NCI-H187 (cell line): ENCODE data around the gene RNF31.

Experiments
- DNase-seq, 2 experiments: peaks; one replicate each; lab custom pipeline; 2025; lab: John Stamatoyannopoulos, UW

RNF31 gene

DNA sequence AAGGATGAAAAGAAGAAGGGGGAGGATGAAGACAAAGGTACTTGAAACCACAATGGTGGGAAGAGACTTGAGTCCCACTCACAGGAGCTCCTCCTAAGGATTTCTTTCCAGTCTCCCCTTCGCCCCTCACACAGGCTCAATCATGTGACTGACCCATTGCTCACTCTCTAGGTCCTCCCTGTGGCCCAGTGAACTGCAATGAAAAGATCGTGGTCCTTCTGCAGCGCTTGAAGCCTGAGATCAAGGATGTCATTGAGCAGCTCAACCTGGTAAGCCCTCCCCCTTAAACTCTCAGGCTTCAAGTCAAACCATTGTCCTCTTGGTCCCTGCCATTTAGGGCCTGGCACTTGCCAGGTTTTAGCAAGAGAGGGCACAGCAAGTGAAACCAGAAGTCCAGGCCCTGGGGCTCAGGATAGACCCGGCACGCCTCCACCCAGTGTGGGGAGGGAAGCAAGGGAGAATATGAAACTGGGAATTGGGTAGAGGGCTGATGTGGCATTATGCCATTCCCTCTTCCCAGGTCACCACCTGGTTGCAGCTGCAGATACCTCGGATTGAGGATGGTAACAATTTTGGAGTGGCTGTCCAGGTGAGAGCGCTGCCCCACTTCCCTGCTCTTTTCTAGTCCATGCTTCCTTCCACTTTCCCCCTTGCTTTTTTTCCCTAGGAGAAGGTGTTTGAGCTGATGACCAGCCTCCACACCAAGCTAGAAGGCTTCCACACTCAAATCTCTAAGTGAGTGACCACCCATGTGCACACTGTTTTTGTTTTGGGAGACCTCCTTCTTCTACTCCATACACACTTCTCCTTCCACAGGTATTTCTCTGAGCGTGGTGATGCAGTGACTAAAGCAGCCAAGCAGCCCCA lies 9.5 kb upstream of the RNF31 start:
- DNase-seq = no peak

DNA sequence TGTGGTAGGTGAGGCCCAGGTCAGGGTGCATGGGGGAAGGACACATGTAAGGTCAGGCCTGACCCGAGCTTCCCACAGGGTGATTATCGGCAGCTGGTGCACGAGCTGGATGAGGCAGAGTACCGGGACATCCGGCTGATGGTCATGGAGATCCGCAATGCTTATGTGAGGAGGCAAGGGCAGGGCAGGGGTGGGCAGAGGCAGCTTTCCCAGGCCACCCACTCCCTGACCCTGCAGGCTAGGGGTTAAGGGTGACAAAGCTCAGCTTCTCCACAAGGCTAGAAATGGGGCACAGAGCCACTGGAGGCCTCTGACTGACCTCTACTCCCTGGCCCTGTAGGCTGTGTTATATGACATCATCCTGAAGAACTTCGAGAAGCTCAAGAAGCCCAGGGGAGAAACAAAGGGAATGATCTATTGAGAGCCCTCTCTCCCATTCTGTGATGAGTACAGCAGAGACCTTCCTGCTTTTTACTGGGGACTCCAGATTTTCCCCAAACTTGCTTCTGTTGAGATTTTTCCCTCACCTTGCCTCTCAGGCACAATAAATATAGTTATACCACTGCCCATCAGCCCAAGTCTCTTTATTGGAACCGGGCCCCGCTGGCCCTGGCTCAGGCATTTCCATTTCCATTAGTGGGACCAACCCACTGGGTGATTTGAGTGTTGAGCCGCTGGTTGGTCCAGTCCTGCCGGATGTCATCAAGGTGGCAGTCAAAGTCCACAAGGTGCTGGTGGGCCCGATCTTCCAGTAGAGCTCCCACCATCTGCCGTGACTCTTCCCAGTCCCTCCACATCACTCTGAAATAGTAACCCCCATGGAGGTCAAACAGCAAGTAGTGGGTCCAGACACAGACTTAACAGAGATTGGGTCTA lies 8.7 kb upstream of the RNF31 start:
- DNase-seq = no peak

DNA sequence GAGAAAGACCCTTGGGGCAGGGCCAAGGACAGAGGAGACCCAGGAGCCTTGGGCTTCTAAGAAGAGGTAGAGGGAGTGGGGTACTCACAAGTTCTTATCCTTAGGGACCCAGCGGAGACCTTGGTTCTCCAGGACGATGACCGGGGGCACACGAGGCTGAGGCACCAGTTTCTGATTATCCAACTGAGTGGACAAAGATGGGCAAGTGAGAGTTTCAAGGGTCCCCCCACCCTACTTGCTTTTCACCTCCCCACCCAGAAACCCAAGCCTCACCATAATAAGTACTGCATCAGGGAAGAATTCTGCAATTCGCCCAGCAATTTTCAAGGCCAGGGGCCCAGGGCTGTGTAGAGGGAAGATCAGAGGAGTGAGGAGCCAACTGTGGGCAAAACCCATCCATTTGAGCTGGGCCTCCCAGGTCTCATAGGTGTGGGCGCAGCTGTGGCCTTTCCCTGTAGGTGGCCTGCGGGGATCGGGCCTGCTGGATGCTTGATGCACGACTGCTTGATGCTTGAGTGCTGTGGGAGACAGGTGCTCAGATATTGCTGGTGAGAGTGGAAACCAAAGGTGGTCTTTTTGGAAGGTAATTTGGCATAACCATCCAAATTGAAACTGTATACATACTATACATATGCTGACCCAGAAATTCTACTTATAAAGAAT lies 7.9 kb upstream of the RNF31 start:
- DNase-seq = no peak

DNA sequence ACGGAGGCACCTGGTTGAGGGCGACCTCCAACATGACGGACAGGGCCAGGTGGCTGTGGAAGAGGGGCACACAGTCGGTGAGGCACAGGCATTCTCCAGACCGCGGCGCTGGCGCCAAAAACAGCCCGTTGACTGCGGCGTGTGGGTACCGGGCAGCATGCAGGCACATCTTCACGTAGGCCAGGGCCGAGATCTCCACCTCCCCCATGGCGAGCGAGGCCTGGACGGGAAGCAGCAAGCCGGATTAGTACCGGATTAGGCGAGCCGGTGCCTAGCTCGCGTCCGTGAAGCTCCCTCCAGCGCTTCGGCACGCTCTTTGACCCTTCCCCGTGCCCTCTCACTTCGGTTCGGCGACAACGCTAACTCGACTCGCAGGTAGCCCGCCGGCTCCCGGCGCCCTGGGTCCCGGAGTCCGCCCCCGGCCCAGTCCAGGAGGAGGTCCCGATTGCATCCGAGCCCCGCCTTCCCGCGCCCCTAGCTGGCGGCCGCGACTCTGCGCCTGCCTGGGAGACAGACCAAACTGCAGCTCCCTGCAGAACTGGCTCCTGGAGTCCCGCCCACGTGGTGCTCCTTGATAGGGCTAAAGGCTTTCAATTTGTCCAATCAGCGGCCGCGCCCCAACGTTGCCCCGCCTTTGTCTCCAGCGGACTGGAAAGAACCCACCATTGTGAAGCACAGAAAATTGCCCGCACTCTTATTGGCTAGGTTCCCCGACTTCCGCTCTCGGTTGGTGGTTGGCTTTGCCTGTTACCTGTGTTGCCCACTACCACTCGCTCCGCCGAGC lies 6.0 kb upstream of the RNF31 start, which contains the start of gene EMC9:
EMC9 (minus strand) TSS at position 495 of the 784 bp plus-strand sequence; CDS start at position 208, 287 bp downstream.
- DNase-seq = peak; percentile 99 to 100

DNA sequence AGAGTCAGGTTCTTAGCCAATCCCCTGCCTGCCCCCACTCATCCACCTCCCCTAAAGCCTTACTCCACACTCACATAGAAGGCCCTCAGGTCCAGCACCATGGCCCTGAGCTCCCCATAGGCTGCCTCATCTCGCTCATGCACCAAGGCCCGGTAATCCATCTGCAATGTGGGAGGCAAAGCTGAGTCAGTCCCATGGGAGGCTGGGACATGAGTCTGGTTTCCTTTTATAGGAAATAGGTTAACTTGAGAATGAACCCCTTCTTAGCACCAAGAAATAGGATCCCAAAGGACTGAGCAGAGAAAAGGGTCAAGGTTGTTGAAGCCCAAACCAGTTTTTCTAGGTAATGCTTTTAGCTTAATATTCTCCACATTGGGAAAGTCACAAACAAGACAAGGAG lies 3.8 kb upstream of the RNF31 start:
- DNase-seq = no peak

DNA sequence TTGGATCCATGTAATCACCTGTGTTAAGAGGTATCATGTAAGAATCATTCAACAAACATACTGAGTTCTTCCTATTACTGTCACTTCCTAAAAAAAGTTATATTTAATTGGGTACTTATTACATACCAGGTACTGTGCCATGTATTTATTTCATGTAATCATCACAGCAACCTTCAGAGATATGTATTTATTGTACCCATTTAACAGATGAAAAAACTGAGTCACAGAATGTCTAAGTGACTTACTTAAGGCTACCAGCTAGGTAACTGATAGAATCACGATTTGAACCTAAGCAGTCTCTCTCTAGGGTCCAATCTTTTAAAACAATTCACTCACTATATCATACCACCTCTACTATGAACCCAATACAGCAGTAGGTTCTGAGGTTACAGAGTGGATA lies 2.8 kb upstream of the RNF31 start:
- no peak for DNase-seq

DNA sequence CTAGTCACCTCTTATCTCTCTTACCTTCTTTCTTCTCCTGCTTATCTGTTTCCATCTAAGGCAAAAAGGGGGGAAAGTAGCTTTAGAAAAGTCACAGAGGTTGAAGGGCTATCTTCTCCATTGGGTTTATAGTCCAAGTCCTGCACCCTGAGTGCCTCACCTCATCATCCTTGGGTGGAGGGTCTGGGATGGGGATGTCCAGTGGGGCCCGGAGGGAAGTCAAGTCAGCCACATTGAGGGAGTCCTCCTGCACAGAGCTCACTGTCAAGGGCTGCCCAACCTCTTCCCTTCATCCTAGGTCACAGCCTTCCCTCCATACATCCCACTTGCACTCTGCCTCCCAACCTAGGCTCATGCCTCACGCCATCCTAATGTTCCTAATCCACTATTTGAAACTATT lies 2.1 kb upstream of the RNF31 start:
- no peak for DNase-seq

DNA sequence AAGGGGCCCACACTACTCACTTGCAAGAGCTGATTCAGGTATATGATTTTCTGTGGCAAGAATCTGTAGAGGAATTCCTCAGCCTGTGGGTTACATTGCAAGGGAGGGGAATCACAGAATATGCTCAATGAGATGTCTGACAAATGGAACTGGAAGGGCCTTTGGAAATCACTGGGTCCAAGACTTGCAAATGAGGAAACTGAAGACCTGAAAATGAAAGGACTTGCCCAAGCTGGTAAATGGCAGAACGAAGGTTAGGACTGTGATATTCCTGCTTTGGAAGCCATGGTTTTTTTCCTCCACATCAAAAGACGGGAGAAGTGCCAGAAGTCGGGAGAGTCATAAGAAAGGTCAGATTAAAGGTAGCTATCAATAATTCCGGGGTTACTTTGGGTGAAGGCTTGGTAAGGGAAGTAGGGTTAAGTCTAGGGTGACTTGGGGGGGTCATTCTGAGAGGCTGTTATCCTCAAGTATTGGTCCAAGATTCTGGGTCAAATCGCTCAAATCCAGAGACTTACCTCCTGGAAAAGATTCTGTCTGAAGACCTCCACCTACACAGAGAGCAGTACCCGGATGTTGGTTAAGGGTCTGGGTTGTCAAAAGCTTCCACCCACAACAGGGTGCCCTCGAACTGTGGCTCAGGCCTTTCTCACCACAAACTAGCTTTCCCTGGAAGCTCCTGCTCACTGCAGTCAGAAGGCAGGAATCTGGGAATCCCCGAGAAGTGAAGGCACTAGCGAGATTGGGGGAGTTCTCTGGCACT lies 1.4 kb upstream of the RNF31 start:
- DNase-seq = peak in 1 of 2 experiments; percentile 87

DNA sequence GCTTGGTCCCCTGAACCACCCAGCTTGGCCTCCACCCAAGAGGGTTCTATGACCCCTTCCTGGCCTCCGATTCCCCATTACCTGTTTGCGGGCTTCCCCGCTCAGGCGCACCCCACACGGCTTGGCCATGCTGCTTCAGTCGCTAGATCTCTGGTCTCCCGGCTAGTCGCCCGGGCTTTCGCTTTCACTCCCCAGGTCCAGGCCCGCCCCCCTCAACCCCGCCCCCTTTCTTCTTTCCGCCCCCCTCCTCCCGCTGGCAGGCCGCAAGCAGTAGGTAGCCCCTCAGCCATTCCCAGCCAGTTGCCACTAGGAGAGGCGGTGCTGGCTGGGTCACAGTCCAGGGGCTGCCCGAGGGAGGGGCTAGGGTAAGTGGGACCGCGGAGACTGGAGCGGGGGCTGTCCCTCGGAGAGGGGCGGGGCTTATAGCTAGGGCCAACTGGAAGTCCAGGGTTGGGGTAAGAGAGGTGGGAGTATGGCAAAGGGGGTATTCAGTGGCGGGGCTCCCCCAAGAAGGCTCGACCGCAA lies 783 bp upstream of the RNF31 start, which contains the start of gene PSME2:
PSME2 (minus strand) TSS at position 158 of the 525 bp plus-strand sequence; CDS start at position 129, 29 bp downstream.
- peak; percentile 92 to 97 for DNase-seq

DNA sequence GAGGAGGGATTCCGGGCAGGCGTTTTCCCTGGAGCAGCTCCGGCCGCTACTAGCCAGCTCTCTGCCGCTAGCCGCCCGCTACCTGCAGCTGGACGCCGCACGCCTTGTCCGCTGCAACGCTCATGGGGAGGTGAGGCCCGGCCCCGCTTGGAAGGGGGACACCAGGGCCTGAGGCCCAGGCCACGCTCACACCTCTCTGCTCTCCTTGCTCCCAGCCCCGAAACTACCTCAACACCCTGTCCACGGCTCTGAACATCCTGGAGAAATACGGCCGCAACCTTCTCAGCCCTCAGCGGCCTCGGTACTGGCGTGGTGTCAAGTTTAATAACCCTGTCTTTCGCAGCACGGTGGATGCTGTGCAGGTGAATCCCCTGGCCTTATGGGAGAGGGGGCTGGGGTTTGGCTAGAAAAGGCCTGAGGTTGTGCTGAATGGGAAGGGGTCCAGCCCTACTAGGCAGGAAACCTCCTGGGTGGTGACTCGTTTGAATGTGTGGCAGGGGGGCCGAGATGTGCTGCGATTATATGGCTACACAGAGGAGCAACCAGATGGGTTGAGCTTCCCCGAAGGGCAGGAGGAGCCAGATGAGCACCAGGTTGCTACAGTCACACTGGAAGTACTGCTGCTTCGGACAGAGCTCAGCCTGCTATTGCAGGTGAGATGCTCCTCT lies 597 bp downstream of the RNF31 start:
- no peak for DNase-seq

DNA sequence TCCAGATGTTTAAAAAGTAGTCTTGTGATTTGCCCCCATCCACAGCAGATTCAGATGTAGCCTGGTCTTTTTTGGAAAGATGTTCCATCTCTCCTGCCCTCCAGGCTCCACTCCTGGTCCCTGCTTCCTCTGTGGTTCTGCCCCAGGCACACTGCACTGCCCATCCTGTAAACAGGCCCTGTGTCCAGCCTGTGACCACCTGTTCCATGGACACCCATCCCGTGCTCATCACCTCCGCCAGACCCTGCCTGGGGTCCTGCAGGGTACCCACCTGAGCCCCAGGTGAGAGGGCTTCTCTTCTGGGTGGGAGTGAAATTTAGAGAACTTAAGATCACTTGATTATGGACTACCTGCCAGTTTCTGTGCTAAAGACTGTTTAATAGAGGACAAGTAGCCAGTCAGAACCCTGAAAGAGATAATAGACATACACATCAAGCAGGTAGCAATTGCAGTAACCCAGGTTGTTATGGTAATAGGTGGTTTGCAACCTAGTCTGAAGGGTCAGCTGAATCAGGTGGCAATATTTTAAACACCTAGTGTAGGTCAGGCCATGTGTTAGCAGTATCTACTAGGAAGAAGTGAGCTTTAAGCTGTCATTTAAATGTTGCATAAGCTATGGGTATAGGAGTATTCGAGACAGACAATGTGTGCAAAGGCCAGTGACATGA lies 2.1 kb downstream of the RNF31 start:
- no peak for DNase-seq

DNA sequence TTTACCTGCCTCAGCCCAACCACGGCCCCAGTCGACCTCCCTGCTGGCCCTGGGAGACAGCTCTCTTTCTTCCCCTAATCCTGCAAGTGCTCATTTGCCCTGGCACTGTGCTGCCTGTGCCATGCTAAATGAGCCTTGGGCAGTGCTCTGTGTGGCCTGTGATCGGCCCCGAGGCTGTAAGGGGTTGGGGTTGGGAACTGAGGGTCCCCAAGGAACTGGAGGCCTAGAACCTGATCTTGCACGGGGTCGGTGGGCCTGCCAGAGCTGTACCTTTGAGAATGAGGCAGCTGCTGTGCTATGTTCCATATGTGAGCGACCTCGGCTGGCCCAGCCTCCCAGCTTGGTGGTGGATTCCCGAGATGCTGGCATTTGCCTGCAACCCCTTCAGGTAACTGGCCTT lies 2.8 kb downstream of the RNF31 start:
- DNase-seq = no peak

DNA sequence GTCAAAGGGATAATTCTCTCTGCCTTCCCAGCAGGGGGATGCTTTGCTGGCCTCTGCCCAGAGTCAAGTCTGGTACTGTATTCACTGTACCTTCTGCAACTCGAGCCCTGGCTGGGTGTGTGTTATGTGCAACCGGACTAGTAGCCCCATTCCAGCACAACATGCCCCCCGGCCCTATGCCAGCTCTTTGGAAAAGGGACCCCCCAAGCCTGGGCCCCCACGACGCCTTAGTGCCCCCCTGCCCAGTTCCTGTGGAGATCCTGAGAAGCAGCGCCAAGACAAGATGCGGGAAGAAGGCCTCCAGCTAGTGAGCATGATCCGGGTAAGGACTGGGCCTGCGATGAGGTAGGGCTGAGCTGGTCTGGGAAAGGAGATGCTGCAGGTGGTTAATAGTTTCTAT lies 3.3 kb downstream of the RNF31 start:
- no peak for DNase-seq

DNA sequence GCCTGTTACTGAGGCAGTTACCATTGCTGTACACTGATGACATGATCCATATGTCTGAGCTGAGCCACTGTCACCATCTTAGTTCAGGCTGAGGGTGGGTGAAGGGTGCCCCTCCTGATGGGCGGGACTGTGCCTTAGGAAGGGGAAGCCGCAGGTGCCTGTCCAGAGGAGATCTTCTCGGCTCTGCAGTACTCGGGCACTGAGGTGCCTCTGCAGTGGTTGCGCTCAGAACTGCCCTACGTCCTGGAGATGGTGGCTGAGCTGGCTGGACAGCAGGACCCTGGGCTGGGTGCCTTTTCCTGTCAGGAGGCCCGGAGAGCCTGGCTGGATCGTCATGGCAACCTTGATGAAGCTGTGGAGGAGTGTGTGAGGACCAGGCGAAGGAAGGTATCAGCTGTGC lies 3.7 kb downstream of the RNF31 start:
- no peak for DNase-seq

DNA sequence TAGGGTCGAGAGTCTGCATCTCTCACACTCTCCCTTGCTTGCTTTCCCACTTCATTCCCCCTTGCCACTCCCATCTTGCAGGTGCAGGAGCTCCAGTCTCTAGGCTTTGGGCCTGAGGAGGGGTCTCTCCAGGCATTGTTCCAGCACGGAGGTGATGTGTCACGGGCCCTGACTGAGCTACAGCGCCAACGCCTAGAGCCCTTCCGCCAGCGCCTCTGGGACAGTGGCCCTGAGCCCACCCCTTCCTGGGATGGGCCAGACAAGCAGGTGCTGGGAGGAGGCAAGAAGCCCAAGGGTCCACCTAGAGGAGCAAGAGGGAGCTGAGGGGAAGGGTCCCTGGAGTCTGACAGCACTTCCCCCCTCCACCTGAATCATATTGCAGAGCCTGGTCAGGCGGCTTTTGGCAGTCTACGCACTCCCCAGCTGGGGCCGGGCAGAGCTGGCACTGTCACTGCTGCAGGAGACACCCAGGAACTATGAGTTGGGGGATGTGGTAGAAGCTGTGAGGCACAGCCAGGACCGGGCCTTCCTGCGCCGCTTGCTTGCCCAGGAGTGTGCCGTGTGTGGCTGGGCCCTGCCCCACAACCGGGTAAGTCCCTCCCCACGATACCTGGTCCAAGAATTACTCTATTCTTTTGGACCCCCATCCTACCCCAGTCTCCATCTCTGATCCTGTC lies 4.2 kb downstream of the RNF31 start:
- no peak for DNase-seq

DNA sequence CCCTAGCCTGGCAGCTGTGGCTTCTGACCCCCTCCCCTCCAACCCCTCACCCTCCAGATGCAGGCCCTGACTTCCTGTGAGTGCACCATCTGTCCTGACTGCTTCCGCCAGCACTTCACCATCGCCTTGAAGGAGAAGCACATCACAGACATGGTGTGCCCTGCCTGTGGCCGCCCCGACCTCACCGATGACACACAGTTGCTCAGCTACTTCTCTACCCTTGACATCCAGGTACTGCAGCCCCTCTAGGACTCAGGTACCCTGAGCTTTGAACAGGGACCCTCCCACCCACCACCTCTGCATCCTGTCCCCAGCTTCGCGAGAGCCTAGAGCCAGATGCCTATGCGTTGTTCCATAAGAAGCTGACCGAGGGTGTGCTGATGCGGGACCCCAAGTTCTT lies 7.8 kb downstream of the RNF31 start:
- no peak for DNase-seq

DNA sequence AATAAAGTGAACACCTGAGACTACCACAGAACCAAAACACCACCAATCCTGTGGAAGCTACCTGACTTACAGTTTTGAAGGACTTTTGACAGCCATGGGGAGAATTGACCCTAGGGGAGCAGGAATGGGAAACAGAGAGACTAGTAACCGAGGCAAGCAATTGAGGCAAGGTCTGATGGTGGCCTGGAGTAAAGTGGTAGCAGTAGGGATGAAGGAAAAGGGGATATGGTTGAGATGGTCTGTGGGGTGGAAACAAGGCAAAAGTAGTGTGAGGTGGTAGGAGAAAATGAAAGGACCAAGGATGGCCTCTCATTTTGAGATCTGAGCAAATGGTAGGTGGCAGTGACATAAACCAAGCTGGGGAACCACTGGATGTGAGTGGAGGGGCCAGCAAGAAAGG lies 9.5 kb downstream of the RNF31 start:
- no peak for DNase-seq

DNA sequence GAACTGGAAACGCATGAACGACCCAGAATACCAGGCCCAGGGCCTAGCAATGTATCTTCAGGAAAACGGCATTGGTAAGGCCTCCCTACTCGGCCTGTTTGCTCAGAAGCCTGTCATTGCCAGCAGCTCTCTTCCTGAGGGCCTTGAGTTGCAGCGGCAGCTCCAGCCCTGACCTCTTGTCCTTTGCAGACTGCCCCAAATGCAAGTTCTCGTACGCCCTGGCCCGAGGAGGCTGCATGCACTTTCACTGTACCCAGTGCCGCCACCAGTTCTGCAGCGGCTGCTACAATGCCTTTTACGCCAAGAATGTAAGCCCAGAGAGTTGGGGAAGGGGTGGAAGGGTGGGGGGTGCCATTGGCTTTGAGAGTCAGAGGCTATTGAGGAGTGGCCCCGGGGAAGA lies 10.0 kb downstream of the RNF31 start:
- no peak for DNase-seq
